PC-3 (cell line): Measurements from ENCODE around the gene MRPL27. TPM values are rescaled to one million over a fixed set of nuclear protein-coding genes. Genes with fewer than 3 reads are reported as not detected.

Source experiments
- ATAC-seq: fragments of 200-7000 bp; cut with Tn5 transposase; 2 replicates; pipeline ENCODE4 v1.9.1; 2020; ENCODE audit warnings: mild to moderate bottlenecking, moderate library complexity
- BruUV-seq: library from RNA; stranded (reverse); fragments of 400-500 nt; replicated peaks from 2 replicates; lab custom pipeline; 2021; lab: Mats Ljungman, UMichigan
- CTCF ChIA-PET: fragments of 300-600 bp; sonication (Branson Sonifier 250); formaldehyde crosslinking; loops from one replicate; lab custom pipeline; 2022; ENCODE audit warnings: antibody characterized with exemption; lab: Charles Lee
- POLR2A ChIA-PET: fragments of 300-600 bp; sonication (Branson Sonifier 250); formaldehyde crosslinking; loops from one replicate; lab custom pipeline; 2022; ENCODE audit warnings: antibody characterized with exemption; ENCODE audit not compliant: unreplicated experiment; lab: Charles Lee
- DNase-seq: peaks from one replicate; pipeline ENCODE4 v3.0.0-alpha.2; 2015
- H2AFZ ChIP-seq: fragments of 300-600 bp; sonication (generic); 2 replicates; pipeline ENCODE4 v1.6.0; 2016; ENCODE audit warnings: antibody characterized with exemption, low read length
- H3F3A ChIP-seq: fragments of 300-600 bp; sonication (generic); one replicate; pipeline ENCODE4 v1.6.0; 2017; ENCODE audit warnings: antibody characterized with exemption, low read length, control low read depth, mild to moderate bottlenecking; ENCODE audit not compliant: unreplicated experiment
- H3K27ac ChIP-seq: fragments of 300-600 bp; sonication (generic); 2 replicates; pipeline ENCODE4 v1.5.1; 2016; ENCODE audit warnings: mild to moderate bottlenecking, low read length
- H3K27me3 ChIP-seq: fragments of 300-600 bp; sonication (generic); 2 replicates; pipeline ENCODE4 v1.6.1; 2016; ENCODE audit warnings: low read length, mixed read lengths
- H3K36me3 ChIP-seq: fragments of 300-600 bp; sonication (generic); 2 replicates; pipeline ENCODE4 v1.6.1; 2016; ENCODE audit warnings: low read depth, mixed run types, low read length, mixed read lengths
- H3K4me1 ChIP-seq: fragments of 300-600 bp; sonication (generic); 2 replicates; pipeline ENCODE4 v1.5.1; 2016; ENCODE audit warnings: low read length; ENCODE audit not compliant: insufficient read depth
- H3K4me2 ChIP-seq: fragments of 300-600 bp; sonication (generic); 2 replicates; pipeline ENCODE4 v1.6.0; 2016; ENCODE audit warnings: low read length
- H3K4me3 ChIP-seq: fragments of 300-600 bp; sonication (generic); 2 replicates; pipeline ENCODE4 v1.5.1; 2016; ENCODE audit warnings: mild to moderate bottlenecking, low read length, mixed read lengths
- H3K79me2 ChIP-seq: fragments of 300-600 bp; sonication (generic); 2 replicates; pipeline ENCODE4 v1.6.1; 2017; ENCODE audit warnings: low read length, mixed read lengths
- H3K9ac ChIP-seq: fragments of 300-600 bp; sonication (generic); 2 replicates; pipeline ENCODE4 v1.6.0; 2016; ENCODE audit warnings: mild to moderate bottlenecking, low read length
- H3K9me2 ChIP-seq: fragments of 300-600 bp; sonication (generic); replicated peaks from 2 replicates; pipeline ENCODE4 v1.6.1; 2016; ENCODE audit warnings: mixed run types, low read length, mixed read lengths
- H3K9me3 ChIP-seq: fragments of 300-600 bp; sonication (generic); 2 replicates; pipeline ENCODE4 v1.6.1; 2016; ENCODE audit warnings: low read length, mixed read lengths
- H4K20me1 ChIP-seq: fragments of 300-600 bp; sonication (generic); 2 replicates; pipeline ENCODE4 v1.6.1; 2016; ENCODE audit warnings: low read length, mixed read lengths
- EZH2 ChIP-seq: fragments of 300-600 bp; sonication (generic); IDR thresholded peaks from one replicate; pipeline ENCODE4 v1.6.1; 2017; ENCODE audit warnings: antibody characterized with exemption, mild to moderate bottlenecking, low read length; ENCODE audit not compliant: unreplicated experiment
- EZH2phosphoT487 ChIP-seq: fragments of 300-600 bp; sonication (generic); IDR thresholded peaks from 2 replicates; pipeline ENCODE4 v1.6.1; 2018; ENCODE audit warnings: mild to moderate bottlenecking, antibody characterized with exemption, low read length, borderline replicate concordance
- intact Hi-C: fragments of 100-400 bp; cut with micrococcal nuclease; formaldehyde crosslinking; loops from 2 replicates; pipeline ENCODE4 v1.9.0; 2023
- total RNA-seq: library from RNA; depleted of rRNA; stranded (reverse); fragments of >200 nt; gene quantifications from 2 replicates; pipeline ENCODE4 v1.2.3, GENCODE V29; 2014
- TF ChIP-seq, protein P1 (sequence below): fragments of 300-600 bp; sonication (generic); conservative IDR thresholded peaks from 2 replicates; pipeline ENCODE4 v1.5.1; 2017; ENCODE audit warnings: antibody characterized with exemption, low read depth, mild to moderate bottlenecking, low read length

MRPL27 gene
- total RNA-seq, 1 experiment from 2014 or later = 168 TPM

DNA sequence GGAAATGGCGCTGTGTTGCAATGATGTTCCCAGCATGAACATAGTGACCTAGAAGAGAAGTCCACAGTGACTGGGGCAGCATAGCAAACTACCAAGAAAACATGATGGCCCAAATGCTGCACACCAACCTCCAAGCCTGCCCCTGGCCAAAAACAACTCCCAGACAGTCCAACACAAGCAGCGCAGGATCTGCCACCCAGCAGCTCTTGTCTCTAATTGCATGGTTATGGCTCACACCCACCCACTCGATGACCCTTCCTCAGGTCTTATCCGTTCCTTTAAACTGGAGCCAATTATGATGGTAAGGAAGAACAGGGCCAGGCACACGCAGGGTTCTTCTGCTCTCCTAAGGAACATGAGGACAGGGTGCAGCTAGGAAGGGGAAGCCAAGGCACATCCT is 2.9 kb downstream of the MRPL27 start:
- CTCF ChIA-PET = no interaction called here

DNA sequence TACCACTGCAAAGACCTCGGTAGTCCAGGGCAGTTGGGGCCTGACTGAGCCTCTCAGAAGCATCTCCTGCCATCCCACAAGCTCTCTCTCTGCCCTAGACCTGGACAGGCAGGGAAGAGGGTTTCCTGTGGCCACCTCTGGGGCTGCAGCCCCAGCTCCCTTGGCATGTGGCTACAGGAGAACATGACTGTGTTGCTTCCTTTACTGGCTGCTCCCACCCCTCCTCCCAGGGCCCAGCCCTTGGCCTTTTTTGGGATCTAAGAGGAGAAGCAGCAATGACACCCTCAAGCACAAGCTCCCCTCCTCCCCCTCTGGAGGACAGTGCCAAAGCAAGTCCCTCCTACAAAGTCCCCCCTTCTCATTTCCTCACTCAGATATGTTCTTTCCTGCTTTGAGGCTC is 5.6 kb downstream of the MRPL27 start:
- H3K27me3 ChIP-seq = no peaks in the 10 kb centered on the region
- BruUV-seq = no TSS peak
- ATAC-seq (no peak), DNase-seq (no peak)
- H3K36me3 ChIP-seq = peaks cover 44% of the 10 kb centered on the region
- H3K4me1 ChIP-seq = peaks cover 6% of the 10 kb centered on the region
- no peak overlapping the region for H3K4me2 ChIP-seq
- POLR2A ChIA-PET = no interaction called here
- H3K9me3 ChIP-seq = no peaks in the 10 kb centered on the region
- H3K27ac ChIP-seq = no peak overlapping the region
- no peaks in the 10 kb centered on the region for H3K9me2 ChIP-seq
- H3K79me2 ChIP-seq = peaks cover 25% of the 10 kb centered on the region
- H2AFZ ChIP-seq = no peak overlapping the region
- H3K9ac ChIP-seq = no peak overlapping the region
- H3K4me3 ChIP-seq = no peak overlapping the region
- H3F3A ChIP-seq = peaks cover 3% of the 10 kb centered on the region
- H4K20me1 ChIP-seq = no peaks in the 10 kb centered on the region
- CTCF ChIA-PET = no interaction called here
- intact Hi-C loops = no loop called here
- TF ChIP-seq, protein P1, sequence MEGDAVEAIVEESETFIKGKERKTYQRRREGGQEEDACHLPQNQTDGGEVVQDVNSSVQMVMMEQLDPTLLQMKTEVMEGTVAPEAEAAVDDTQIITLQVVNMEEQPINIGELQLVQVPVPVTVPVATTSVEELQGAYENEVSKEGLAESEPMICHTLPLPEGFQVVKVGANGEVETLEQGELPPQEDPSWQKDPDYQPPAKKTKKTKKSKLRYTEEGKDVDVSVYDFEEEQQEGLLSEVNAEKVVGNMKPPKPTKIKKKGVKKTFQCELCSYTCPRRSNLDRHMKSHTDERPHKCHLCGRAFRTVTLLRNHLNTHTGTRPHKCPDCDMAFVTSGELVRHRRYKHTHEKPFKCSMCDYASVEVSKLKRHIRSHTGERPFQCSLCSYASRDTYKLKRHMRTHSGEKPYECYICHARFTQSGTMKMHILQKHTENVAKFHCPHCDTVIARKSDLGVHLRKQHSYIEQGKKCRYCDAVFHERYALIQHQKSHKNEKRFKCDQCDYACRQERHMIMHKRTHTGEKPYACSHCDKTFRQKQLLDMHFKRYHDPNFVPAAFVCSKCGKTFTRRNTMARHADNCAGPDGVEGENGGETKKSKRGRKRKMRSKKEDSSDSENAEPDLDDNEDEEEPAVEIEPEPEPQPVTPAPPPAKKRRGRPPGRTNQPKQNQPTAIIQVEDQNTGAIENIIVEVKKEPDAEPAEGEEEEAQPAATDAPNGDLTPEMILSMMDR = no peak
- TF ChIP-seq EZH2phosphoT487 (no peak), EZH2 (no peak)

More for the DNA sequence above, 2.9 kb downstream of the MRPL27 start:
- POLR2A ChIA-PET = no interaction called here
- Histone ChIP-seq H3K4me3 (no peak overlapping the region), H3K27me3 (no peaks in the 10 kb centered on the region), H3K27ac (no peak overlapping the region), H3K9me3 (no peaks in the 10 kb centered on the region), H2AFZ (no peak overlapping the region), H3K9me2 (no peaks in the 10 kb centered on the region), H3K4me1 (peaks cover 14% of the 10 kb centered on the region), H3K79me2 (peaks cover 40% of the 10 kb centered on the region), H3F3A (peaks cover 3% of the 10 kb centered on the region), H4K20me1 (no peaks in the 10 kb centered on the region), H3K4me2 (no peak overlapping the region), H3K9ac (no peak overlapping the region), H3K36me3 (peaks cover 44% of the 10 kb centered on the region)
- intact Hi-C loops = no loop called here
- TF ChIP-seq, protein P1 = no peak
- no peak for TF ChIP-seq EZH2
- no peak for TF ChIP-seq EZH2phosphoT487
- ATAC-seq (no peak), DNase-seq (no peak)
- no TSS peak for BruUV-seq

DNA sequence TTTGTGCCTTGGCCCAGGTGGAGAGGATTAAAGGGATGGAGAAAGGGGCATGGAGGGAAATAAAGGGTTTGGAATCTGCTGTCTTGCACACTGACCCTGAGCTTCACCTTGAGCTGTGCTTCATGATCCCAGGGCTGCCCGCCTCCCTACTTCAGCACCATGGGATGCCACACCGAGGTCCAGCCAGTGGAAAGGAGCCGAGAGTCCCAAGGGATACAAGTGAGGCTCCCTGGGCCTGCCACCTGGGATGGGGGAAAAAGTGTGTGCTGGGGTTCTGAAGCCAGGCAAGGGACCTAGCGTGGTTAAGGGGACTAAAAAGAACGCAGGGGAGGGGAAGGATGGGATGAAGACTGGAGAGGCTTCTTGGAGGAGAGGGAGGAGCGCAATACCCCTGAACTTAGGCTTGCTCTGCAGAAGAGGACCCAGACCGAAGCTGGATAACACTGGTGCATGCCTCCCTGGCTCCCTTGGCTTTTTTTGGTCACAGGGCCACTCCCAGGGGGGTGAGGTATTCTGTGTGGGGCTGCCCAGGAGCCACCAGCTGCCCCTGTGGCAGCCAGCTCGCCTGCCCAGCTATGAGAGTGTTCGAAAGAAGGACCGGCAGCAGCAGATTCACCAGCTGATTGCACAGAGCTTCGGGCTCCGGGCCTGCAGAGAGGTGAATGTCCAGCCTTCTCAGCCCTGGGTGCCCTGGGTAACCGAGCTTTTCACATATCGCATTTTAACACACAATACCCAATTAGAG is 7.2 kb downstream of the MRPL27 start:
- DNase-seq = no peak
- no TSS peak for BruUV-seq
- no peak for ATAC-seq
- Histone ChIP-seq H4K20me1 (no peaks in the 10 kb centered on the region), H3K36me3 (peaks cover 38% of the 10 kb centered on the region), H3K9me3 (no peaks in the 10 kb centered on the region), H3F3A (peaks cover 6% of the 10 kb centered on the region), H3K27ac (no peak overlapping the region), H3K4me2 (no peak overlapping the region), H3K4me1 (no peaks in the 10 kb centered on the region), H3K9me2 (no peaks in the 10 kb centered on the region), H3K79me2 (peaks cover 9% of the 10 kb centered on the region), H3K27me3 (no peaks in the 10 kb centered on the region), H3K4me3 (no peak overlapping the region), H2AFZ (no peak overlapping the region), H3K9ac (no peak overlapping the region)
- intact Hi-C loops = no loop called here
- TF ChIP-seq, protein P1 = no peak
- TF ChIP-seq EZH2phosphoT487 (no peak), EZH2 (no peak)
- ChIA-PET CTCF (interaction anchor here (0.6 kb wide), 1 partner anchor 113 kb away, joined by 5 read pairs; no protein-coding TSS in a partner anchor), POLR2A (interaction anchor here (0.7 kb wide), 1 partner anchor 10 kb away, joined by 3 read pairs; no protein-coding TSS in a partner anchor)
